HG02852 (cell line): ENCODE results near the gene UTP14C.
"Not testable (repeated sequence)": the region's sequence is repeated elsewhere in the genome, so short reads cannot be mapped to it uniquely, and the experiment has no call there.

ENCODE experiments used
- ATAC-seq: cut with Tn5 transposase; IDR thresholded peaks from one replicate; pipeline ENCODE4 v1.9.1; 2021; ENCODE audit warnings: mild to moderate bottlenecking, moderate library complexity; ENCODE audit not compliant: unreplicated experiment

Gene UTP14C

GRCh38 chr13:52024481-52024880 lies at the start of gene UTP14C:
Gene UTP14C, plus strand, starts transcription at chr13:52024691. Its CDS starts 4,114 bp downstream, at chr13:52028805.
- ATAC-seq = no peak

- ATAC-seq = no peak
Measured at GRCh38 chr13:51976423-51976822, 48.1 kb upstream of the UTP14C start.

GRCh38 chr13:51976890-51977289 lies 47.6 kb upstream of the UTP14C start:
- ATAC-seq = no peak

GRCh38 chr13:51977625-51978024 lies 46.9 kb upstream of the UTP14C start:
- no peak for ATAC-seq

- no peak for ATAC-seq
Measured at GRCh38 chr13:51978796-51979556, 45.5 kb upstream of the UTP14C start.

GRCh38 chr13:51980908-51981307 lies 43.6 kb upstream of the UTP14C start:
- ATAC-seq = no peak

- ATAC-seq = no peak
Measured at GRCh38 chr13:51981355-51981754, 43.1 kb upstream of the UTP14C start.

GRCh38 chr13:51983292-51983691 lies 41.2 kb upstream of the UTP14C start:
- not testable (repeated sequence) for ATAC-seq

- not testable (repeated sequence) for ATAC-seq
Measured at GRCh38 chr13:51984904-51985303, 39.6 kb upstream of the UTP14C start.

GRCh38 chr13:51988988-51989618 lies 35.4 kb upstream of the UTP14C start:
- no peak for ATAC-seq

GRCh38 chr13:51993713-51994112 lies 30.8 kb upstream of the UTP14C start:
- no peak for ATAC-seq

- ATAC-seq = no peak
Measured at GRCh38 chr13:51995677-51996551, 28.6 kb upstream of the UTP14C start.

GRCh38 chr13:51996641-51997040 lies 27.9 kb upstream of the UTP14C start:
- no peak for ATAC-seq

GRCh38 chr13:51997186-51997585 lies 27.3 kb upstream of the UTP14C start:
- no peak for ATAC-seq

- no peak for ATAC-seq
Measured at GRCh38 chr13:51997641-51998330, 26.7 kb upstream of the UTP14C start.

- no peak for ATAC-seq
Measured at GRCh38 chr13:51998723-51999509, 25.6 kb upstream of the UTP14C start.

- ATAC-seq = no peak
Measured at GRCh38 chr13:51999510-51999911, 25.0 kb upstream of the UTP14C start.

GRCh38 chr13:51999921-52000320 lies 24.6 kb upstream of the UTP14C start:
- no peak for ATAC-seq

GRCh38 chr13:52001120-52001731 lies 23.3 kb upstream of the UTP14C start:
- peak; percentile 85 for ATAC-seq

- no peak for ATAC-seq
Measured at GRCh38 chr13:52002361-52002760, 22.1 kb upstream of the UTP14C start.
